GM19467 (cell line): ENCODE results near the gene ZNF74.

ENCODE experiments used
- ATAC-seq: cut with Tn5 transposase; IDR thresholded peaks from one replicate; pipeline ENCODE4 v1.9.1; 2021; ENCODE audit warnings: mild to moderate bottlenecking, moderate library complexity; ENCODE audit not compliant: unreplicated experiment

The ZNF74 gene

GRCh38 chr22:20418211-20418788 lies 24.3 kb downstream of the ZNF74 start:
- no peak for ATAC-seq

GRCh38 chr22:20419664-20419951 lies 25.7 kb downstream of the ZNF74 start:
- no peak for ATAC-seq

GRCh38 chr22:20420157-20420842 lies 26.3 kb downstream of the ZNF74 start:
- no peak for ATAC-seq

- no peak for ATAC-seq
Measured at GRCh38 chr22:20421507-20421874, 27.5 kb downstream of the ZNF74 start.

- ATAC-seq = no peak
Measured at GRCh38 chr22:20422271-20423007, 28.5 kb downstream of the ZNF74 start.

- ATAC-seq = no peak
Measured at GRCh38 chr22:20423008-20423905, 29.3 kb downstream of the ZNF74 start.

- ATAC-seq = no peak
Measured at GRCh38 chr22:20423906-20424551, 30.1 kb downstream of the ZNF74 start.

GRCh38 chr22:20424568-20424931 lies 30.6 kb downstream of the ZNF74 start:
- ATAC-seq = no peak

GRCh38 chr22:20424932-20425565 lies 31.1 kb downstream of the ZNF74 start:
- no peak for ATAC-seq

- ATAC-seq = no peak
Measured at GRCh38 chr22:20425566-20426258, 31.8 kb downstream of the ZNF74 start.

GRCh38 chr22:20426259-20426615 lies 32.3 kb downstream of the ZNF74 start:
- ATAC-seq = no peak

- ATAC-seq = no peak
Measured at GRCh38 chr22:20427104-20427944, 33.4 kb downstream of the ZNF74 start.

- no peak for ATAC-seq
Measured at GRCh38 chr22:20427945-20428417, 34.0 kb downstream of the ZNF74 start.

GRCh38 chr22:20428496-20429253 lies 34.7 kb downstream of the ZNF74 start:
- no peak for ATAC-seq

GRCh38 chr22:20429254-20430100 lies 35.5 kb downstream of the ZNF74 start:
- ATAC-seq = no peak

- ATAC-seq = no peak
Measured at GRCh38 chr22:20430101-20430719, 36.3 kb downstream of the ZNF74 start.
